ENCODE data around the gene RNF169.
A peak's percentile ranks its signal among the peaks of the same experiment; 100 is the strongest.
"Not testable (repeated sequence)": the region's sequence is repeated elsewhere in the genome, so short reads cannot be mapped to it uniquely, and the experiment has no call there.

Gene RNF169

DNA sequence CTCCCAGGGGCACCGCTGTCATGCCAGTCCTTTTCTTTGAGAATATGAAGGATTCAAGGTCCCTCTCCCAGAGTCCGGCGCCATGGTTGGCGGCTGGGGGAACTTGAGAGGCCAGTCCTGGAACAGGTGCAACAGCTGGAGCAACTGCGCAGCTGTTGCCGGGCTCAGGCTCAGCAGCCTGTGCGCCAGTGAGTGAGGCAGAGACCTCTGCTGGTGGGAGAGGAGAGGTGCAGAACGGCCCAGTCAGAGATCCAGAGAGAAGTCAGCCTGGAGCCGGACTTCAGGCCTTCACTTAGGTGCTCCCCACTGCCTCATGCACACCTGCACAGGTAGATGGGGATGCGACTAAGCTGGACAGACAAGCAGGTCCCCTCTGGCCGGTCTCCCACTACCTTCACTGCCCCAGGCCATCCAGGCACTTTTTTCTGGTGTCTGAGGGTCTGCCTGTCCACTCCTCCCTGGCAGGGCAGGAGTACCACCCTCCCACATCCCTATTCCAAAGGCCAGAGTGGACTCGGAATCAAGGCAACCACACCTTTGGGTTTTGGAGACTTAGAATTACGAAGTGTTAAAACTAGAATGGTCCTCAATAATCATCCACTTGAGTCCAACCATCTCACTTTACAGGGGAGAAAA lies 22.0 kb upstream of the RNF169 start:
- peak; percentile 36 for DNase-seq (ENCODE audit: low spot score)

DNA sequence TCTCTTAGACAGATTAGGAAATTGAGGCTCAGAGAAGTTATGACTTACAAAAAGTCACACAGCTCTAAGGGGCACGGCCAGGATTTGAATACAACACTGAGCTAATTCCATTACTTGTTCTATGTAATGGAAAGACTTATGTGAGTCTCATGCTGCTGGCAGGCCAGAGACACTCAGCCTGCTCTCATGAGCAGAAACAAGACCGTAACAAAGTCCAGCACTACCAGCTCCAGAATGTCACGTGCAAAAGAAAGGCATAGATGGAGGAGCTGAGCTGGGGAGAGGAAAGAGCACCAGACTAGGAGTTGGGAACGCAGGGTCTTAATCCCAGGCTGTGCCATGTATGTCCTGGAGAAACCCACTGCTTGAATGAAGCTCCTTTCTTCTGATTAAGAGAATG lies 19.3 kb upstream of the RNF169 start:
- DNase-seq (ENCODE audit: low spot score), result no peak

- DNase-seq (ENCODE audit: low spot score), result no peak
These were observed 17.9 kb upstream of the RNF169 start for GRCh38 chr11:74730571-74731260.

DNA sequence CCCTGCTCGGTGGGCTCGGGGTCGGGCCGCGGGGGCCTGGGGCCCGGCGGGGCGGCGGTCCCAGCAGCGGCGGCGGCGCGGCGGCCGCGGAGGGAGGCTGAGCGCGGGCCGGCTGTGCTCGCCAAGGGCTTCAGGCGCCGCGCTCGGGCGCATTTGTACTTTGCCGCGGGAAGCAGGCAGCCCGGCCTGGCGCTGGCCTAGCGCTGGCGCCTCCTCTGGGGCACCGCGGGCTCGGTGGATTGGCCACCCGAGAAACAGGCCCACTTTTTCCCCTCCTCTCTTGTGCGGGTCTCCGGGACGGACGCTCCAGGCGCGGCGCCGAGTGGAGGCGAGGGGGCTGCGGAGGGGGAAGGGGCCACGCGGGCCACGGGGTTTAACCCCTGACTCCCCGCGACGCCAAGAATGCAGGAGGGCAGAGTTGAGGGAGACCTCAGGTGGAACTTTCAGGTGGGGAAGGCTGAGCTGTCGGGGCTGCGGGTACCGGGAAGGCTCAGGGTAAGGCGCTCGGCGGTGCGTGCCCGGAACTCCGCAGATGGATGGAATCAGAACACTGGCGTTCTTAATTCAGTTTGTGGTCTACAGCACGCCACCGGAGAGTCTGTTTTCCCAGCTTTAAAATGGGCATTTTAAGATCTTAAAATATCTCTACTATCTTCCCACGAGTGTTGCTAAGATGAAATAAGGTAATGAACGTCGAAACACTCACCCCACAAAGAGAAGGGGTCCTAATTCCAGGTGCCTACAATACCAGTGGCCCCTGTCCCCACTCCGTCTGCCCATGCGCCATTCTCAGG lies 17.2 kb upstream of the RNF169 start, which contains the start of gene CHRDL2:
CHRDL2 (minus strand) TSS at position 126 of the 794 bp plus-strand sequence. CDS start 538 bp downstream, outside the sequence.
- no peak for DNase-seq (ENCODE audit: low spot score)

DNA sequence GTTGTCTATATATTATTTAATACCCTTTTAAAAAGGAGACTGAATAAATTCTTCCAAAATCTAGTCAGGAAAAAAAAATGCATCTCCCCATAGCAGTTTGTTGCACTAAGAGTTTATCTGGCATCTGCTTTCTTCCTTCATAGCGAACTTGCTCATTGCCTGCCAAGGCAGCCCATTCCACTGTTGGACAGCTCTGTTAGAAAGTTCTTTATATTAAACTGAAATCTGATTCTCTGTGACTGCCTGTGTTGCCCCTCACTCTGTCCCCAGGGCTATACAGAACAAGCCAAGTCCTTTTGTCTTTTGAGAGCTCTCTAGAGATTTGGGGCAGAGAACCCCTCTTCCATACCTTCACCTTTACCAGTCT lies 14.1 kb upstream of the RNF169 start:
- no peak for DNase-seq (ENCODE audit: low spot score)

DNA sequence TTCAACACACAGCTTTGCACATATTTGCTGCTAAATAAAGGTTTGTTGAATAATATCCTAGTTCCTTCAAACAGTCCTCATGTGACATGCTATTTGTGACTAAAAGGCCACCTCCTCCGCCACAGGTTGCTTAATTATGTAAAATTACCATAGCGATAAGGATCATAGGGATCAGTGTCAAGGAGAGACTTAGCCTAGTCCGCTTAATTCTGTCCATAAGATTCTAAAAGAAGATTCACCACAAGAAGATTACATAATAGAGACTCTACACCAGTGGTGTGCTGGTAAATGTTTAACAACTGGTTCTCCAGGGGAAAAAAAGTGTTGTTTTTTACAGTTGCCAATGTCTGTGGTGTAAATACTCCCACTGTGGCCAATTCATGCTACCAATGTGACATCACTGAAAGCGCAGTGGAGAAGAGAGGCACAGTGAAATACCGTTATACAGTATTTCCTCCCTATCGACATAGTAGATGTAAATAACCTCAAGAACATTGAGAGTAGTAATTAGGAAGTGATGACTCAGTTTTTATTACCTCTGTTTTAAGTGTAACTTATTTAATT lies 13.2 kb upstream of the RNF169 start:
- DNase-seq (ENCODE audit: low spot score), result no peak

GRCh38 chr11:74736031-74736430 lies 12.6 kb upstream of the RNF169 start:
- DNase-seq (ENCODE audit: low spot score), result no peak

DNA sequence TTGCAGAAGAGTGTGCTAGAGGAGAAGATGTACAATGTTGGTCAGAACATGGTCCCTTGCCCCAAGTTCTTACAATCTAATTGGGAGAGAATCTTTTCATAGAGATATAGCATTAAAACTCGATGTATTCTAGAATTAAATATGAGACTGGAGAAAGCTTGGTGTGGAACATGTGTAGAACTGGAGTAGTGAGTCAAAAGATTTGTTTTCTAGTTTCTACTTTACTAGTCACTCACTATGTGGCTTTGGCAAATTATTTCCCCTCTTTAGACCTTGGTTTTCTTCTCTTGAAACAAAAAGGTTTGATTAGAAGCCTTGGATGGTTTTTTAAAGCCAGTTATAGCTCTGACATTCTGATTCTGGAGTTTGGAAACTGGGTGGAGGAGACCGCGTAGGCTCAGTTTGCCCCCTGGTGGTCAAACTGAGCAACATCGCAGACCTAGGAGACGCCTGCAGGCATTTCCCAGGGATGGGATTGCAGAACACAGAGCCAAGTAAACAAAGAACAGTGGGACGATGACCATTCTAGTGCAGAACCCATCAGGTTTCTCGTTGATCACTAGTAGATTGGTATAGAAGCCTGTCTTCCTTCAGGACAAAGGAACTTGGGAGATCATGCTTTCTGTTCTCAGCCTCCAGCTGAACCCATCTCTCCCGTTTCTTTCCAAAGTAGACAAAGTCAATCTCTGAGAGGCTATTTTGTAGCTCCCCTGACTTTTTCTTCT lies 8.9 kb upstream of the RNF169 start:
- peak; percentile 68 for DNase-seq (ENCODE audit: low spot score)

DNA sequence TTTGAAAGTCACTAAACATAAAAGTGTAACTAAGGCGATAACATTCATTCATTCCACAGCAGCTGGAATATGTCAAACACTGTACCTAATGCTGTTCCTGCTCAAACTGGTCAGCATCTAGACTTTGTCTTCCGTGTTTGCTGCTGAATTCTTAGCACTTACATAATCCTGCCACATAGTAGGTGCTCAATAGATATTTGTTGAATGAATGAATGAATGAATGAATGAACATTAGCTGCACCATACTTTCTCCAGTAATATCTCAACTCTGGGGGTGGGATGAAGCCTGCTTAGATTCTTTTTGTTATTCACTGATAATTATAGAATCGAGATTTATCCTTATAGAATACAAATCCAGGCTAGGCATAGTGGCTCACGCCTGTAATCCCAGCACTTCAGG lies 6.6 kb upstream of the RNF169 start:
- DNase-seq (ENCODE audit: low spot score), result no peak

GRCh38 chr11:74743640-74744039 lies 5.0 kb upstream of the RNF169 start:
- no peak for DNase-seq (ENCODE audit: low spot score)

DNA sequence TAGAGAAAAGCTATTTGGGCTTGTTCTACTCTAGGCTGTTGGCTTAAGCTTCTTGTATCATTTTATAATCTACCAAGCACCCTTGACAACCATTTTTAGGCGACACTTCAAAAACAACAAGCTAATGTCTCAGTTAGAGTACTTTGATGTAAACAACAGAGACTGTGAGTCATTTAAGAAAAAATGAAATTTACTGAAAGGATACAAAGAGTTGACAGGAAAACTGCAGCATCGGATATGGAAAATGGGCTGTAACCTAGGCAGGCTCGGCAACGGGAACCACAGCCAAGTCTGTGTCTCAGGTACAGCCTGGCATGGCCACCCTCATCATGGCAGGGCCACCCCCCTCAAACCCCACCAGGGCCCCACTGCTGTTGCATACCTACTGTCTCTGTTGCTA lies 4.4 kb upstream of the RNF169 start:
- no peak for DNase-seq (ENCODE audit: low spot score)

DNA sequence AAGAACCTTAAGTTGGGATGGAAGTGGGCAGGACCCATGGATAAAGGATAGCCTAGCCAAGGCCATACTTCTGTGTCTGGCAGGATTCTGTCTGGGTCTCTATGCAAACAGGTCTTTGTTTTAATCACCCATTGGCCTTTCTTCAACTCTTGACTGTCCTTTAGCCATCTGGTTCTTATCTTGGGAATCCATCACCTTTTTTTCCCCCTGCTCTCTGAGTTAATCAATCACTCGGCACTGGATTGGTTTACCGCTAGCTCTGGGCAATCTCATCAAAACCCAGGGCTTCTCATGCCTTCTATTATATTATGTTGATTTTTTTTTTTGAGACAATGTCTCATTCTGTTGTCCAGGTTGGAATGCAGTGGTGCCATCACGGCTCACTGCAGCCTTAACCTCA lies 1.8 kb upstream of the RNF169 start:
- no peak for DNase-seq (ENCODE audit: low spot score)

- DNase-seq (ENCODE audit: low spot score), result peak; percentile 48
These were observed 697 bp downstream of the RNF169 start for GRCh38 chr11:74749127-74749964.

DNA sequence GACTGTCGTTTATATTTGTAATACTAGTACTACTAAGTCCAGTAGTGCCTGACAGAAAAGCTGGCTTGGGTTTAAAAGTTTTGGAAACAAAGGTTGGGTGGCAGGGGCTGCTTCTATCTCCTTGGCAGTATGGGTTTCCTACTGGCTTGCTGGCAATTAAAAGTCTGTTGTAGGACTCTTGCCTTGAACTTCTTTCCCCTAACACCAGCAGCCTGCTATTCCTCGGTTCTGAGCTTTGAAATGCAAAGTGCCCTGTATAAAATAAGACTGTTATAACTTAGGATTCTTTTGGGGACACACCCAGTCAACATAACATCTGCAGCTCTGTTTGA lies 1.3 kb downstream of the RNF169 start:
- DNase-seq (ENCODE audit: low spot score), result no peak

DNA sequence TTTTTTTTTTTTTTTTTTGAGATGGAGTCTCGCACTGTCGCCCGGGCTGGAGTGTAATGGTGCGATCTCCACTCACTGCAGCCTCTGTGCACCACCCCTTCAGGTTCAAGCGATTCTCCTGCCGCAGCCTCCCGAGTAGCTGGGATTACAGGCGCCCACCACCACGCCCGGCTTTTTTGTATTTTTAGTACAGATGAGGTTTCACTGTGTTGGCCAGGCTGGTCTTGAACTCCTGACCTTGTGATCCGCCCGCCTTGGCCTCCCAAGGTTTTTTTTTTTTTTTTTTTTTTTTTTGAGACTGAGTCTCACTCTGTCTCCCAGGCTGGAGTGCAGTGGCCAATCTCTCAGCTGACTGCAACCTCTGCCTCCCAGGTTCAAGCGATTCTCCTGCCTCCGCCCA lies 1.9 kb downstream of the RNF169 start:
- not testable (repeated sequence) for DNase-seq (ENCODE audit: low spot score)

GRCh38 chr11:74751303-74751702 lies 2.7 kb downstream of the RNF169 start:
- DNase-seq (ENCODE audit: low spot score), result no peak

- no peak for DNase-seq (ENCODE audit: low spot score)
These were observed 6.0 kb downstream of the RNF169 start for GRCh38 chr11:74754507-74755252.

DNA sequence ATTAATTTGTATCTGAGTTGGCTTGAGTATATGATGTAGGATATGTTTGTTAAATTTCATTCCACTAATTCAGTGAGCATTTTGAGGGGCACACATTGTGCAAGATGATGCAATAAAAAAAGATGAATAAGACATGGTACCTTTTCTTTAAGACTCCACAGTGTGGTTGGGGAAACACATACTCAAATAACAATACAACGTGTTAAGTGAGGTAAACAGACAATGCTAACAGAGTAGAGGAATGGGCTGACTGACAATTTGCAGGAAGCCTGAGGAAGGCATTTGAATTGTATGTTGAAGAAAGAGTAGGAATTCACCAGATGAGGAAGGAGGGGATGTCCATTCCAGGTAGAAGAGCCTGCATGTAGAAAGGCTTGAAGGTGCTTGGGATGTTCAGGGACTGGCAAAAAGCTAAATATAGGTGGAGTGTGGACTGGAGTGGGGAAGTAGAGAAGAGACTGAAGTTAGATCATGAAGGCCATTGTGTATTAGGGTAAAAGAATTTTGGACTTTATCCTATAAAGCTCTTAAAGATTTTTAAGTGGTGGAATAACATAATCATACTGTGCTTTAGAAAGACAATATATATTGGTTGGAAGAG lies 6.8 kb downstream of the RNF169 start:
- no peak for DNase-seq (ENCODE audit: low spot score)

DNA sequence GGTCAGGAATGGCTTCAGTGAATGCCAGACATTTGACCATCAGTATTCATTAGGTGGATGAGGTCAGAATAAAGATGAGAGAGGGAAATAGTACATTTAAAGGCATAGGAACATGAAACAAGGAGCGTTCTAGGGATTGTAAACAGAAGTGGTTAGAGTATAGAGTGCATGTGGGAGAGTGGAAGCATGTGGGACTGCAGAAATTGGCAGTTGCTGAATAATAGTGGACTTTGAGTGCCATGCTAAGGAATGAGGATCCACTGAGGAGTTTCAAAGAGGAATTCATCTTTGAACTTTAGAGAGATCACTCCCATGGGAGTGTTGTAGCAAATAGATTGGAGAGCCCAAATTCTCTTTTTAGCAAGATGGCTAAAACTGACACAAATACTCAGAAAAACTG lies 7.9 kb downstream of the RNF169 start:
- no peak for DNase-seq (ENCODE audit: low spot score)

DNA sequence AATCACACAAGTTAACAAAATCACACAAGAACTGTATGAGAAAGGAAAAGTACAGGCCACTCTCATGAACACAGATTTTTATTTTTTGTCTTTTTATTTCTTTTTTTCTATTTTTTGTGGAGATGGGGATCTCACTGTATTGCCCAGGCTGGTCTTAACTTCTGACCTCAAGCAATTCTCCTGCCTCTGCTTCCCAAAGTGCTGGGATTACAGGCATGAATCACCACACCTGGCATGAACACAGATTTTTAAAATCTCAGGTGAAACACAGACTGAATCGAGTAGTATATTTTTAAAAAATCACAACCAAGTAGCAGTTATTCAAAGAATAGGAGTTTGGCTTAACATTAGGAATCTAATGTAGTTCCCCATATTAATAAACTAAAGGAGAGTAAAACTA lies 18.3 kb downstream of the RNF169 start:
- DNase-seq (ENCODE audit: low spot score), result no peak

Measured in hematopoietic multipotent progenitor cell treated with erythropoietin and hydrocortisone succinate and interleukin-3 and kit ligand, for 17 days (in vitro differentiated cells).